ENCODE data around the gene ZRANB3. TPM values are rescaled to one million over a fixed set of nuclear protein-coding genes. Genes with fewer than 3 reads are reported as not detected.

Gene ZRANB3
- total and polyA plus RNA-seq, 9 donors = 2.6 to 11.4 (median 7.1) TPM

GRCh38 chr2:135245071-135245470, 285.9 kb downstream of the ZRANB3 start:
- TF ChIP-seq CTCF (IDR thresholded peaks at IDR 0.05) = no peak
- TF ChIP-seq POLR2A (IDR thresholded peaks at IDR 0.05) = no peak
- no peak for TF ChIP-seq EP300 (IDR thresholded peaks at IDR 0.05)
- Histone ChIP-seq H3K4me1 (ENCODE audit: insufficient read depth) (no peaks in the 10 kb centered on the region), H3K9me3 (no peaks in the 10 kb centered on the region), H3K36me3 (no peaks in the 10 kb centered on the region), H3K4me3 (no peak overlapping the region), H3K27me3 (no peaks in the 10 kb centered on the region), H3K27ac (no peak overlapping the region)
- DNase-seq = no peak
- intact Hi-C loops (cut with DNase I) = no loop called here

- Histone ChIP-seq H3K9me3 (no peaks in the 10 kb centered on the region), H3K27me3 (no peaks in the 10 kb centered on the region), H3K4me1 (ENCODE audit: insufficient read depth) (no peaks in the 10 kb centered on the region), H3K4me3 (no peak overlapping the region), H3K27ac (no peak overlapping the region), H3K36me3 (no peaks in the 10 kb centered on the region)
- WGBS, 3 donors = 94 to 100% (median 96%) methylated on average over 2 of the region's 2 CpGs
- TF ChIP-seq CTCF (IDR thresholded peaks at IDR 0.05) (no peak), EP300 (IDR thresholded peaks at IDR 0.05) (no peak), POLR2A (IDR thresholded peaks at IDR 0.05) (no peak)
- DNase-seq = no peak
- intact Hi-C loops (cut with DNase I) = no loop called here
These were observed 292.4 kb downstream of the ZRANB3 start for GRCh38 chr2:135238651-135239050.

DNA sequence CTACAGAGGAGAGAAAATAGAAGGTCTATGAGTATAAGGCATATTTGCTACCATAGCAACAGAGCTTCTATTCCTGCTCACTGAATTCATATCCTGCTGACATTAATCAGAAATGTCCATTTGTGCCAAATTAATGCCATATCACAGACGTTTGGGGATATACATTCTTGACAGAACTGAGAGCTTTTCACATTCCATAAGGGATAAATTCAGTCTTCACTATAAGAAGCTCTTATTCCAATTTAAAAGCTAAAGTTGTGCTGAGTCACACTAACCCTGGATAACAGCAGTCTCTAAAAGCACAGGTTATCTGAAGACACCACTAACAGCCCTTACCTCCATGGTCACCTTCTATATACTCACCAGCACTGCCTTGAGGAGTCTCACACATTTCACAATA, 300.9 kb downstream of the ZRANB3 start:
- no peak for TF ChIP-seq EP300 (IDR thresholded peaks at IDR 0.05)
- TF ChIP-seq CTCF (IDR thresholded peaks at IDR 0.05) = no peak
- no peak for TF ChIP-seq POLR2A (IDR thresholded peaks at IDR 0.05)
- no peaks in the 10 kb centered on the region for H3K9me3 ChIP-seq
- H3K36me3 ChIP-seq = no peaks in the 10 kb centered on the region
- H3K27ac ChIP-seq = no peak overlapping the region
- DNase-seq = no peak
- H3K4me3 ChIP-seq = no peak overlapping the region
- WGBS, 3 donors = 36 to 55% (median 36%) methylated on average over 1 of the region's 1 CpG
- no peaks in the 10 kb centered on the region for H3K4me1 ChIP-seq (ENCODE audit: insufficient read depth)
- no peaks in the 10 kb centered on the region for H3K27me3 ChIP-seq
- intact Hi-C loops (cut with DNase I) = no loop called here

DNA sequence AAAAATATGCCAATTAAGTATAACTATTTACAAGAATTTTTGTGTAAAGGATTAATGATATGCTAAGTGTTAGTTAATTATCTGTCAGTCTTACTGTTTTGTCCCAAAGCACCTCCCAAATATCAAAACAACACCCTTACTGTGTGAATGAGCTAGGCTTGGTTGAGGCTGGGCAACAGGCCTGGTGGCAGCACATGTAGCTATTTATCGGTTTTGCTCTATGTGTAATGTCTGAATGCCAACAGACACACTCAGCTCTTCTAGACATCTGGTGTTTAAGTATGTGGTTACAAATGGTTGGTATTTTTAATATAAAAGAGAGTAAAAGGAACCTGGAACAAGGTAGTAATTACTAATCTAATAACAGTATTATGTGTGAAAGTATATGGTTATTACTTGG, 303.6 kb downstream of the ZRANB3 start:
- 33 to 74% (median 67%) methylated on average over 1 of the region's 1 CpG for WGBS, 3 donors
- no peak for DNase-seq
- intact Hi-C loops (cut with DNase I) = no loop called here

More for the DNA sequence above, 303.6 kb downstream of the ZRANB3 start:
- no peaks in the 10 kb centered on the region for H3K27me3 ChIP-seq
- TF ChIP-seq EP300 (IDR thresholded peaks at IDR 0.05) = no peak
- no peak for TF ChIP-seq POLR2A (IDR thresholded peaks at IDR 0.05)
- TF ChIP-seq CTCF (IDR thresholded peaks at IDR 0.05) = no peak
- H3K27ac ChIP-seq = no peak overlapping the region
- H3K4me3 ChIP-seq = no peak overlapping the region
- H3K36me3 ChIP-seq = no peaks in the 10 kb centered on the region
- no peaks in the 10 kb centered on the region for H3K9me3 ChIP-seq
- no peaks in the 10 kb centered on the region for H3K4me1 ChIP-seq (ENCODE audit: insufficient read depth)

Data from ovary (tissue), 9 donors.